GM19023 (cell line): ENCODE results near the gene KIAA1614.
"Not testable (repeated sequence)": the region's sequence is repeated elsewhere in the genome, so short reads cannot be mapped to it uniquely, and the experiment has no call there.

Source experiments
- ATAC-seq: cut with Tn5 transposase; IDR thresholded peaks from one replicate; pipeline ENCODE4 v1.9.1; 2021; ENCODE audit warnings: mild to moderate bottlenecking, moderate library complexity; ENCODE audit not compliant: unreplicated experiment

Gene KIAA1614

DNA sequence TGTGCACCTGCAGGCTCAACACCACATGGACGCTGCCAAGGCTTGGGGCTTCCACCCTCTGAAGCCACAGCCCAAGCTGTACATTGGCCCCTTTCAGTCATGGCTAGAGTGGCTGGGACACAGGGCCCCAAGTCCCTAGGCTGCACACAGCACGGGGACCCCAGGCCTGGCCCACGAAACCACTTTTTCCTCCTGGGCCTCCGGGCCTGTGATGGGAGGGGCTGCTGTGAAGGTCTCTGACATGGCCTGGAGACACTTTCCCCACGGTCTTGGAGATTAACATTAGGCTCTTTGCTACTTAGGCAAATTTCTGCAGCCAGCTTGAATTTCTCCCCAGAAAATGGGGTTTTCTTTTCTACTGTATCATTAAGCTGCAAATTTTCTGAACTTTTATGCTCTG is 46.9 kb downstream of the KIAA1614 start:
- ATAC-seq, result not testable (repeated sequence)

DNA sequence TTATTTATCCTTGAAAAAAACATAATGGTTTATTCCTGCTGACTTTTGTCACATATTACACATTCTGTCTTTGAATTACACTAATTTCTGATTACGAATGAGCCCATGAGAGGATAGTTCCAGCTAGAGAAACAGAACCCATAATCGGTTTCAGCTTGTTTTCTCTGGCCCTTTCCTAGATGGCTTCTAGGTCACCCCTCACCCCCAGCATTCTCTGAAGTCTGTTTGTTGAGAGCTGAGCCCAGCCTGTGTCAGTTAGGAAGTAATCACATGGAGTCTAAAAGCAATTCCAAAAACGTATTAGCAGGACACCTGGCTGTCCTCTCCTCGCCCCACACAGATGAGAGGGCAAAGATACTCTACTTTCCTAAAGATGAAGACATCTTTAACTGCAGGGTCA is 48.9 kb downstream of the KIAA1614 start:
- no peak for ATAC-seq

DNA sequence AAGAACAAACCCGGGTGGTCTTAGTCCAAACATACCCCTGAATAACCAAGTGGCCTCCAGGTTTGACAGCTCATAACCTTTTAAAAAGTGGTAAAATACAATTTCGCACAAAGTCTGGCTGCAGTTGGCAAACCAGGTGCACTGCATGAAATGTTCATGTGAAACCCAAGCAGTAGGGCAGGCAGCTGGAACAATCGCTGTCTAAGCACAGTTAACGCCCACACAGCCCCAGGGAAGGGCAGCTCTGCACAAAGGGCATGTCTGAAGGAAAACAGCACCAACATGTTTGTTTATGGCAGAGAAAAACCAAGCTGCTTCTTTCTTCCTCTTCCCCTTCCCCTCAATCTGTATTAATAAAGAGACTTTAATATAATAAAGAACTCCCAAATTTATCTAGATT is 49.5 kb downstream of the KIAA1614 start:
- no peak for ATAC-seq

DNA sequence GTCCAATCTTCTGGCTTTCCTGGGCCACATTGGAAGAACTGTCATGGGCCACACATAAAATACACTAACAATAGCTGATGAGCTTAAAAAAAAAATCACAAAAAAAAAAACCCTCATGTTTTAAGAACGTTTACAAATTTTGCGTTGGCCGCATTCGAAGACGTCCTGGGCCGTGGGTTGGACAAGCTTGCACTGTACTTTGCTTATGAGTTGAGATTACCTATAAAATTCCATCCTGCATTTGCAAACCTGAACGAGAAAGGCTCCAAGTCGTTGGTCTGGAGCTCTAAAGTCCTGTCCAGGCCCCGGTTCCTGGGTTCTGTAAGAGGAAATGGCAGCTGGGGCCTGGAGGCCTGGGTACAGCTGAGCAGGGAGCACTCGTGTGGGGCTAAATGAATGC is 51.4 kb downstream of the KIAA1614 start:
- ATAC-seq, result no peak

DNA sequence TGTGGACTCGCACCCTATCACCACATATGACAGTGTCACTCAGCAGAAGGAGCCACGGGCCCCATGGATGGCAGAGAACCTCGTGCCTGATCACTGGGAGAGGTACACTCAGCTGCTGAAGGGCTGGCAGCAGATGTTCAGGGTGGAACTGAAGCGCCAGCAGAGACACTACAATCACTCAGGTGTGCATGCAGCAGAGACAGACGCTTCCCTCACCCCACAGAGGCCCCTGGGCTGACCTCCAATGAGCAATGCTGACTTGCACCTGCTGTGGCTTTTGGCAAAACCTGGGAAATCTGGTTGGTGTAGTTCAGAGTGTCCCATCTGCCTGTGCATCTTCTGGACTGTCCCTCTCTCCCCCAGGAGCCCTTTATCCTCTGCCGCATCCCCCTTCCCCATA is 51.9 kb downstream of the KIAA1614 start:
- ATAC-seq, result no peak

DNA sequence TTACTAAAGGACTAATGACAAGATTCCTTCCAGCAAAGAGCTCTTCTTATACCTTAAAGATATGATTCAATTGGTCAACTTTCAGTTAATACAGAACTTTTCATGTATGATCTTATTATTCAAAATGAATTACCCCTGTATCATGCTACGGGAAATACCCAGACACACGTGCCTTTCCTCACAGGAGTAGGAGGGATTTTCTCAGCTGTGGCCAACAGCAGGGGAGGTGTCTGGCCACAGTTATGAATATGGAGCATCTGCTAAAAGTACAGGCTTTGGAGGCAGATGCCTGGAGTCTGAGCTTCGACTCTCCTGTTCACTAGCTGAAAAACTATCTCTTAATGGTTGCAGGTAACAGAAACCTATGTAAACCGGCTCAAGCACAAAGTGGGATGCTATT is 53.6 kb downstream of the KIAA1614 start:
- ATAC-seq, result no peak

DNA sequence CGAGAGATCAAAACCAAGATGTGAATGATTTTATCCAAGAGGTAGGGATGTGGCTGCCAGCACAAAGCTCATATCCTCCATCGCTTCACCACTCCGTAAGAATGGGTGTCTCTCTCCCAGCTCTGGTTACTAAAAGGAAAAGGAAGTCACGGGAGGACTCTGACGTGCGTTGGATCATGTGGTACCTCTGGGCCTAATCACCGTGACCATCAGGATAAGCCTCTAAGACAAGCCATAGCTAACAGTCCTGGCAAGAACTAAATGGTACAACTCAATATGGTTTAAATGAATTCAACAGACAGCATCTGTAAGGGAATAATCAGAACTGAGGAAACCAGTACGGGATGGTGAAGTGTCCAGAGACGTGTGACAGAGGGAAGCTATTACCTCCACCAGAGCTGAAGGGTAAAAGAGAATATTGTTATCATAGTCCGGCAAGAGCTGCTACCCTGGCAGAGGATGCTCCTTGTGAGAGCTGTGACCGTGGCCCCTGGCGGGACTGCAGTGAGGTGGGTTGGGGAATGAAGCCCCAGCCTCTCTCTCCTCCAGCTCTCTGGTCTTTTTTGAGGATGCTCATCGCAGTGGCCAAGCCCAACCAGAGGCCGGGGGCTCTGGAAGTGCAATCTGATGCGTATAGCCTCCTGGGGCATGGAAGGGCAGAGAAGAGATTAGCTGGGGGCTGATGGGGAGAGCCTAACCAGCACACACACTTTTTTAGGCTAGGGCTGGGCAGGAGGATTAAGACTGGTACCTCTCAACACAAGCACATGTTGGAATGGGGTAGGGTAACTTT is 54.2 kb downstream of the KIAA1614 start:
- ATAC-seq, result no peak

DNA sequence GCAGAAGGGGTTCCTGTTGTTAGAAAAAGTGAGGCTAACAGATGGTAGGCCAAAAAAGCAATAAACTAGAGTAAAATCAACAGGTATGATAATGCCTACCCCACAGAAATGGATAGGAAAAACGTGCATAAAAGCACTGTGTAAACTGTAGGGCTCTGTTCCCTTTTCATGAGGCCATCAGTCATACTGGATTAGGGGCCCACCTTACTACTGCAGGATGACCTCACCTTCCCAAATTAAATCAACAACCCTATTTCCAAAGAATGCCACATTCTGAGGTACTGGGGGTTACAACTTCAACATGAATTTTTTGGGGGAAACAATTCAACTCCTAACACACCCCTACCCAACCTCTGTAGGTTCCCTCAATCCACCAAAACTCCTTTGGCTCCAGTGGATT is 54.9 kb downstream of the KIAA1614 start:
- ATAC-seq, result no peak

DNA sequence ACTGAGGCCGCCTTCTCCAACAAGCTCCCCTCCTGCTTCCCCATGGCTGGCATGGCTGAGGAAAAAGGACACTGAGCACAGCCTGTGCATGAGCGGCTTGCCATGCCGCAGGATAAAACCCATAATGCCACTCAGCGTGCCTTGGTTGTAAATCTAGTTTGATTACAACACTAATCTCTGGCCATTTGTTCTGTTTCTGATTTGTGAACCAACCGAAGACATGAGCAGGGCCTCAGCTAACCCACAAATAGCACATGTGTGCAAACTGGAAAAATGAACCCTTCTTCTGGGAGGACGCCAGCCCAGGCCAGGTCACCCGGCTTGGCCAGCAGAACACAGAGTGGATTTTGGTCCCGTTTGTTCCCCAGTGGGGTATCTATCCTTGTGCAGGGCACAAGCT is 56.1 kb downstream of the KIAA1614 start:
- not testable (repeated sequence) for ATAC-seq

DNA sequence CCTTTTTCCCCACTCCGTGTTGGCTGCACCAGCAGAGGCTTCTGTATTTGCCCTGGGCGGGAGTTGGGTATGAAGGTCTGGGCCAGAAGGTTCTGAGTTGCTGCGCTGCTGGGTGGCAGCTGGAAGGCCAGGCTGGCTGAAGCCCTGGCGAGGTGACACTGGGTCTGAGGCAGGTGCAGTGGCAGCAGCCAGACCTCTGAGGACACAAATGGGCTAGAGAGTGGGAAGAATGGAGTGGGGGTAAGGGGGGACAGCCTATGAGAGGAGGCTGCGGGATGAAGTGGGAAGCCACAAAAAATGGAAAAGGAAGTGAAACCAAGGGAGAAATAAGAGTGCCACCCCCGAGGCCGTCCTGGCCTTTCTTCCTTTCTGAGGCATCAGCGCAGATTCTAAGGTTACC is 56.7 kb downstream of the KIAA1614 start:
- ATAC-seq, result no peak

DNA sequence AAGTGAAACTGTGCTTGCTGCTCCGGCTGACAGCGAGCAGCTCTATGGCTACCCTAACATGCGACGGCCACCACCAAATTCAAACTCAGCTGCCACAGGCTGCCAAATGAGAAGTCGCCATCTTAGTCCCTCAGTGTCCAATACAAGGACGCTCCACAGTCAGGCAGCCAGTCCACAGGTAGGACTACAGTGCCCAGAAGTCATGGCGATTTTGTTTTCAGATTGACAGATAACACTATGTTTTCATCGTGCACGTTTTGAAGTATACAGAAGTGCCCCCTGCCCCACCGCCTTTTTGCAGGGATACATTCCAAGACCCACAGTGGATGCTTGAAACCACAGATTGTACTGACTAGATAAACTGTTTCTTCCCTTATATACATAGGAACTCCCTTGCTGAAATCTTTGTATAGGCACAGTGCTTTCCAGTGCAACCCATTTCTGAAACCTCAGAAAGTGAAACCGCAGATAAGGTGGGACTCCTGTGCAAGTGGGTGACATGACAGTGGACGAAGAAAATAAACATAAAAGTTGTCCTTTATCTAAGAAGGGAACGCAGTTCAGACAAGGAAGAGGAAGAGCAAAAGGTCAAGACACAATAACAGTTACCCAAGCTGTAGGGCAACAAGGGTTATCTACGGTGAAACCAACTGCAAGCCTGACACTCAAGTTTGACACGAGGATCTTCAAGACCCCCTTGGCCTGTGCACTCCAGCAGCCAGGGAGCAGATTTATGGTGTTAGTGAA is 57.8 kb downstream of the KIAA1614 start:
- no peak for ATAC-seq

DNA sequence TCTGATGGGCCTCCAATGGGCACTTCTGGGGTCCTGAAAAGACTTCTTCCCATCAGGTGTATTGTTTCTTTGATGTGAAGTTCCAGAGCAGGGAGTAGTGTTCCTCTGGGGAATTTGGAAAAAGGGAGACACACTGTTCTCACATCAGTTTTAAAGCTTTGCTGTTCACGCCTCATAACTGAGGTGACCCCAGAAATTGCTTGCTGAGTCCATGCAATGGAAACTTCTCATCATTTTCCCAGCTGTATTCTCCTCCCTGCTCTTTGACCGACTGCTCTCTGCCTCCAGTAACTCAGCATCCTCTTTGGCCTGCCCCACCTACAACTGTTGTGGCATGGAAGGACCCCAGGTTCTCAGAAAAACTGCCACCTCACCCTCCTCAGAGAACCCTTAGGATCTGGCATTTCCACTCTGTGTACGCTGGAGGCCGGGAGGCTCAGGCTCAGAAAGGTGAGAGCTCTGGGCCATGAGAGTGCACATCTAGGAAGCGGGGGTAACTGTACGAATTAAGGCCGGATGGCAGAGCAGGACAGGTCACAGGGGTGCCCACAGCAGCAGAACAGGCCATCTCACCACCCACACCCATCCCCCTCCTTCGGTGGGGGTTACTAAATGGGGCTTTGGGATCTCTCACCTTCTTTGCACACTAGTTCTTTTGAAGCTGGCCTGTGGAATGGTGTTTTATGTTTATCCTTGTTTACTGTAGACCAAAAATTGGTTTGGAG is 58.7 kb downstream of the KIAA1614 start:
- ATAC-seq, result no peak

DNA sequence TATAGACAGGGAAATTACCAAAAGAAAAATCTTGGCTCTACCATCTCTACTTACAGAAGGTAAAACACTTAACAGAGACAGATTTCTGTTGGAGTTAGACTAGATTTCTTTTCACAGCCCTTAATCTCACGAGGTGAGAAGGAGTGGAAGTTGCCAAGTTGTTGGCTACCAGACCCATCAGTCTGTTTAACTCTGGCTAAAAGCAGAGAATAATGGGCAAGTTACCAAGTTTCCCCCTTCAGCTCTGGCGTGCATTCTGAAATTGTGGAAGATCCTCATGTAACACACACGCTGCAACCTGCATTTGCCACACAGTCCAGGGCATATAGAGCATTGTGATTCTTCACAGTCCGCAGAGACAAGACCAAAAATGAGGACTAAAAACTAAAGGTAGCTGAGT is 60.7 kb downstream of the KIAA1614 start:
- ATAC-seq, result no peak

DNA sequence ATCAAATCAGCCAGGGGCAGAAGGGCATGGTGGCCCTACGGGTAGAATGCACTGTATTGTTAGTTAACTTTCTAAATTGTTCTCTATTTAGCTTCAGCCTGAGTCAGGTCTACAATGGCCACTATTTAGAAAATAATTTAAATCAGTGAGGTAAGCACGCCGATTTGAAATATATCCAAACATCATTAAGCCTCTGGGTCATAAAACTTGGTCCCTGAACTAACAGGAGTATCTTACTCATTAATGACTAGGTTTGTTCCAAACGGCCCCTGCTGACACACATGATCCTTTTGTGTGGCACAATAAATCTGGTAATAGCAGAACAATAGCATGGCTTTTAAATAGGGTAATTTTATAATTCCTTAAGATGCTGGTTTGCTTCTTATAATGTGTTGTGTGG is 61.5 kb downstream of the KIAA1614 start:
- ATAC-seq, result no peak

DNA sequence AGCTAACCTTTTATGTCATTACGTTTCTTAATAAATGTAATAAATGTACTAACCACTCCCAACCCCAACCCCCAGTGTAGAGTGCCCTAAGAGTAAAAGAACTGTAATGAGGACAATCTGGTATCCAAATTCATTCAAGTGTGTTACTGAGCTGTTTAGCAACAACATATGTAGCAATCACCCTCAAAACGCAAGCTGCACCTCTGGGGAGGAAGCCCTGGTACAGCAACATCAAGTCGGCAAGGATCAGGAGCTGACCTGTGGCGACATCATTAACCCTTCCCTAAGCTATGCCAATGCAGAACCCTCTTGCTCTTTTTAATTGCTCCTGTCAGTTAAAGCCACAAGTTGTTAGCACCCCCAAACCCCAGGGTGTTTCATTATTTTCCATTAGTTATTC is 62.9 kb downstream of the KIAA1614 start:
- no peak for ATAC-seq

DNA sequence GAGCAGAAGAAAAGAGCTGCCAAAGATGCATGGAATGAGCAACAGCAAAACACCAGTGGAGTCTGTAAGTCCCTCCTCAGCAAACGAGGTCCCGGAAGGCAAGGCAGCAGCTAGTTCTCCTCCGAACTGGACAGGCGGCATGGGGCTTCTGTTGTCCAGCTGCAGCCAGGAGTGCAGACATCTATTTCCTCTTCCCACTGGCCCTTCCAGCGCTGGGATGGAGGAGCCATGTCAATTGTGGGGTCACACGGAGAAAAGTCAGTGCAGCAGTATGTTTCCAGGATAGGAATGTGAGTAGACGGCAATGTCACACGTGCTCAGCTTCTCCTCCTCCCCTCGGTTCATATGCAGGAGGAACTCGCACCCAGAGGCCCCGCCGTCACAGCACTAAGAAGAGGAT is 63.5 kb downstream of the KIAA1614 start:
- ATAC-seq, result no peak

DNA sequence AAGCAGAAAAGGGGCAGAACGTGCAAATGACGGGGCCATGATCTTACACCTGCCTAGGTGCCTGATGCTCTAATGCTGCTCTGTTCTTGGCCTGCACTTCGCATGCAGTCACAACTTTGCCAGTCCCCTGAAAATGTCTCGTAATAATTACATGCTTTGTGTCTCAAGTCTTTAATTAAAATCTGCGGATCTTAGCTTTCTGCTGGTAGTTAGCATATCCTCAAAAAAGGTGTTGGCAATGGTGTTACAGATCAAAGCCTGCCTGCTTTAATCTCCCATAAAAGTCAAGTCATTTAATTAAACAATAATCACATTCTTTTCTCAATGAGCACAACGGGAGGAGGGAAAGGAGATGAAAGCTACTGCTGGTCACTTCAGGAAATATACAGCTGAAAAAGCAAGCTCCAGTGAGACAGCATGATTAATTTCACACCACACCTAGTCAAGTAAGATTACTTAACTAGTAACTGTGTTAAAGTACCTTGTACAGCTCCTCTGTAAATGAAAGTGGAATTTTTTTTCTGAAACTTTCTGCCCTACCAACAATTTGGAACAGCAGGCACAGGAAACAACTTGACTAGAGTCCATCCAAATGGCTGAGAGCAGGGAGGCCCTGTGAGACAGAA is 64.1 kb downstream of the KIAA1614 start:
- ATAC-seq, result no peak

DNA sequence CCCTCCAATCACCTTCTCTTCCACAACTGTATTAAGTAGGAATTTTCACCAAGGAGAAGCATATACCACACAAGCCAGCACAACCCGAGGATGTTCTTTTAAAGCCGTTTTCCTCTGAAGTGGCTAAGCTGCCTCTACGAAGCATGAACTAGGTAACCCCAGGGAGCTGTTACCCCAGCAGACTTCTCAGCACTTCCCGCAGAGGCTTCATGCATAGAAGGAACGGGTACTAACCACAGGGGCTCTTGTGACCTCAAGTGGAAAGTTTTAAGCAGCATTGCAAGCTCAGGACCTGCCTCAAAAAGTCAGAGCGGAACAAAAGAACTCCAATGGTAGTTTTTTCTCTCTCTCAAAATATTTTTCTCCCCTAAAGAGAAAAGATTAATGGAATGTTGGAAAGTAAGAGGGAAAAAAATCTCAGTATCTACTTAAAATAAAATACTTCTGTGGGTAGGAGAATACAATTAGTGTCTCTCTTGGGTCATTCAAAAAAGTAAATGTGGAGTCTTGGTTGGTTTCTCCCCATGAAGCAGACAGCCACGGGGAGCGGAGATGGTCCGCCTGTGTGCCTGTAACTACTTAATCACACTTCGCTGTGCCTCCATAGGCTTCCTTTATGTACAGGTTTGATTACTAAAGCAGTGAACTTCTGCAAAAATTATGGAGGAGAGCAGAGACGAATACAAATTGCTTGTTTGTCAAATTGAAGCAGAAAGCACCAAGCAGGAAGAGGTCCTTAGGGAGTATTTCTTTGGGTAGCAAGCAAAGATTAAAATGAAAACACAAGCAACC is 69.1 kb downstream of the KIAA1614 start:
- ATAC-seq, result peak; percentile 89

DNA sequence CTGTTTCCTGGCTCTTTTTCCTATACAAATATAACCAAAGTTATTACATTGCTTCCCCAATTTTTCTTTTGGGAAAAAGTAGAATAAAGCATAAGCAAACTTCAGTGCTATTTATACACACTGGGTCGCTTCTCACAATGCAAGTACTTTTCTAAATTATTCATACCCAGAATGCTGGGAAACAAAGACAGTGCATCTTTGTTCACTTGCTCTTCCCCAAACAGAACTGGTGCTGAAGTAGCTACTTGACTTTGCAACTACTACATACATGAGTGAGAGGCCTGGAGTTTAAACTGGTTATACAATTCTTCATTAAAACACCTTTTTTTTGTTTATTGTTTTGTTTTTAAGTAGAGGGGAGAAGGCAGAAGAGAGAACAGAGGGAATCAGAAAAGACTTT is 69.7 kb downstream of the KIAA1614 start:
- no peak for ATAC-seq

DNA sequence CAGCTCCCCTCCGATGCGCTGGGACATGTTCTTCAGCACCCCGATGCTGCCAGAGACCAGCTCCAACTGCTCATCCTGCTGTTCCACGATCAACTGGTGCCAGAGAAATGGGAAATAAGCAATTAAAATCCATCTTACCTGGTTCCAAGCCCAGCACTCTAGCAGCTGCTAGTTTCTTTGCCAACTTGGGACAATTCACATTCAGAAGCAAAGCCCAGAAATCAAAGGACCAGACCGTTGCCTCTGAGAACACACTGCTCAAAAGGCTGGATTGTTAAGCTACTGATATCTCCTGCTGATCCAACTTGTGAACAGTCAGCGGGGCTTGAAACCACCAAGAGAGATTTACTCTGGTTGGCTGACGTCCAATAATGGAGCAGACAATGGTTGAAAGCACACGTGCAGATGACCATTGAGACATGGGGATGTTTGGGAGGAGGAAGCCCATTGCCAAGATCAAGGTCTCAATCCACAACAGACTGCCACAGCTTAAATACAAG is 75.6 kb downstream of the KIAA1614 start:
- no peak for ATAC-seq
